ENCODE measurements around the gene URB1.
A peak's percentile ranks its signal among the peaks of the same experiment; 100 is the strongest.
"Not testable (repeated sequence)": the region's sequence is repeated elsewhere in the genome, so short reads cannot be mapped to it uniquely, and the experiment has no call there.

URB1 gene

DNA sequence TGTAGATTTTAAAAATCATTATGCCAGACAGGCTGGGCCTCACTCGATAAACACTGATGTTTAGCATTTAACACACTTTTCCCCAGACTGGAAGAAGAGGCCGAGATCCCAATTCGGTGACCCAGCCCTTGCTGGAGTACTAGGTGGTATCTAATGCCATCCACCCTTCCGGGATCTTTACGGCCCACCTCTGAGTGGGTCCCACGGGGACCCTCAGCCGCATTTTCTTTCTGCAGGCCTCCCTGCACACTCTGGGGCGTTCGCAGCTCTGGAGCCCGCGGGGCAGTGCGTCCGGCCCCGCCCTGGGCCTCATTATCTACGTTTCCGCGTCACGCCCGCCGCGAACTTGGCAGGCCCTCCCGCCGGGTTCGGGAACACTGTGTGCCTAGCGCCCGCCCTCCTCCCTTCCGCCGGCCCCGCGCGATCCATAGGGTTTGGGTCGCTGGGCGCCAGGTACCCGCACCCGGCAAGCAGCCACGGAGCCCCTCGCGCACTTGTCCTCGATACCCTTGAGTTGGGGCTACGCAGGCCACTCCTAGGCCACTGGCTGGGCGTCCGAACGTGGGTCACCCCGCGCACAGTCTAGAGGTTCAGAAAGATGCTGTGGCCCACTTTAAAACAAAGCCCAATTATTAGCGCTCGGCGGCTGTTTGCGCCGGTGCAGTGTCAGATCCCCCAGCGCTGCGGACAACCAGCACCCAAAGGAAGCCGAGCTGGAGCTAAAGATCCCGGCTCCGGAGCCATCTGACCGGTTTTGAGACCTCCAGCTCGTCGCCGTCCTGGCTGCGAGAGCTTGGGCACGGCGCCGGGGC, 18.7 kb upstream of the URB1 start:
- peak; percentile 86 for DNase-seq (ENCODE audit: low spot score)

DNA sequence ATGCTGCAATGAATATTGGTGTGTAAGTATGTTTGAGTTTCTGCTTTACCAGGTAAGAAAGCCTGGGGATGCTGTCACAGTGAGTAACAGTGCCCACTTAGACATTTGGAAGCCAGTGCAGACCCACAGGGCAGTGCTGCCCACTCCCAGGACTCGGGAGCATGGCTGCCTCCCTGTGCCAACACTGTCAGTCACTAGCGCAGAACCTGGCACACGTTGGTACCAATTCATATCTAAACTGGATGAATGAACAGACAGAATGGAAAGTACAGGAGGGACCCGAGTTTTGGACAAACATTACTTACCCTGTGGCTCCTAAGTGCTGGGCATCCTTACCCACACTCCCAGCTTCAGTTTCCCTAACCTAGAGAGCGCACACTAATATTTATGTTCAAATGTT, 18.1 kb upstream of the URB1 start:
- peak; percentile 39 for DNase-seq (ENCODE audit: low spot score)

DNA sequence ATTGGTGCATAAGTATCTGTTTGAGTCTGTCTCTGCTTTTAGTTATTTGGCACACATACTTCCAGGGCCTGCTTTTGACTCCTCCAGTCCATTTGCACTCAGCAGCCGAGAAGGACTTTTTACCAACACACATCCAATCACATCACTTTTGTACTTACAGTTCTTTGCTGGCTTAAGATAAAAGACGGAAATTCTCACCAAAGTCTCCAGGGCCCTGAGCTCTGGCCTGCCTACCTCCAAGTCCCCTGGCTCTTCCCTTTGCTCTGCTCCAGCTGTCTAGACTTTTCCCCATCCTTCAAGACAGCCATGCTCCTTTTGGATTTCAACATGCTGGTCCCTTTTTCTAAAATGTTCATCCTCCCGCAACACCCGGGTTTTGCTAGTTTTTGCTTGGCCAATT, 17.5 kb upstream of the URB1 start:
- no peak for DNase-seq (ENCODE audit: low spot score)

DNA sequence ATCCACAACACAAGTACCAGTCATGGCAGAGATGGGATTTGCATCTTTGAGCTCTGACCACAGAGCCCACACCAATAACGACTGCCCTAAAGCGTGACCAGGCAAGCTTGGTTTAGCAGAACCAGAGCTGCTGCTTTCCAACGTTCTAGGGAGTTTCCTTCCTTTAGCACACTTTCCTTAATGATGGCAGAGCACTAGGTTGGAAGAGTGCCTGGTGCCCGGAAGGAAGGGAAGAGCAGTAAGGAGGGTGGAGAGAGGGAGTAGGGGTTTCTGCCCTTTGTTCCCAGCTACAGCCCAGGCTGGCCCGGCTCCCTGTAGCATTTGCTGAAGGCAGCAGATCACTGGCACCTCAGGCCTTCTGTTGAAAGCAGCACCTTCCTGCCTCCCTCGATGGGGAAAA, 13.6 kb upstream of the URB1 start:
- DNase-seq (ENCODE audit: low spot score): no peak

DNA sequence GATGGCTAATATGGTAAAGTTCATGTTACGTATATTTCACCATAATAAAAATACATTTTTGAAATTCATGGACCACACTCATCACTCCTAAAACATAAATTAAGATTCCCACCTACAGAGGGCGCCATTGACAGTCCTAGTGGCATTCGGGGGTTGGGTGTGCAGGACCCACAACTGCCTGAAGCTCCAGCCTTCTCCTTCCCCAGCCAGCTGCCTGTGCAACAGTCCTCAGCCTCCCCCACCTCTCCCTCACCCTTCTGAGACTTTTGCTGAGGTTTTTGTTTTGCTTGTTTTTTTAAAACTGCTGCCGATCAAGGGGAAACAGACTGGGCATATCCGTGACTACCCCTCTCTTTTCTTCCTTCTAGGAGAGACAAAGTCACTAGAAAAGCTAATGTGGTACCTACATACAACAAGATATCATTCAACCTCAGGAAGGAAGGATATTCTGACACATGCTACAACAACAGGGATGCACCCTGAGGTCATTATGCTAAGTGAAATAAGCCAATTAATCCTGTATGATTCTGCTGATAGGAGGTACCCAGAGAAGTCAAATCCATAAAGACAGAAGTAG, 10.5 kb upstream of the URB1 start:
- peak; percentile 86 for DNase-seq (ENCODE audit: low spot score)

DNA sequence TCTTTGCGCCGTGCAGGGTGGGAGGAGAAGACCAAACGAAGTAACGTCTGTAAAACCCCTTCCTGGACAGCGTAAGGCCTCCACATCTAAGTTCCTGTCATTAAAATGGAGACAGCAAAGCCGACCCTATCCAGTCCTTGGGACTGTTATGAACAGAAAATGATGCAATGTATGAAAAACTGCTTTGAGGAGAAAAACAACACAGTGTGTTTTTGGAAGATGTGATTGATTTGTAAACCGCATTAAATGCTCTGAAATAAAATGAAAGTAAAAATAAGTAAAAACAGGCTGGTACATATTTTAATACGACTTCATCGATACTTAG, 827 bp upstream of the URB1 start:
- no peak for DNase-seq (ENCODE audit: low spot score)

DNA sequence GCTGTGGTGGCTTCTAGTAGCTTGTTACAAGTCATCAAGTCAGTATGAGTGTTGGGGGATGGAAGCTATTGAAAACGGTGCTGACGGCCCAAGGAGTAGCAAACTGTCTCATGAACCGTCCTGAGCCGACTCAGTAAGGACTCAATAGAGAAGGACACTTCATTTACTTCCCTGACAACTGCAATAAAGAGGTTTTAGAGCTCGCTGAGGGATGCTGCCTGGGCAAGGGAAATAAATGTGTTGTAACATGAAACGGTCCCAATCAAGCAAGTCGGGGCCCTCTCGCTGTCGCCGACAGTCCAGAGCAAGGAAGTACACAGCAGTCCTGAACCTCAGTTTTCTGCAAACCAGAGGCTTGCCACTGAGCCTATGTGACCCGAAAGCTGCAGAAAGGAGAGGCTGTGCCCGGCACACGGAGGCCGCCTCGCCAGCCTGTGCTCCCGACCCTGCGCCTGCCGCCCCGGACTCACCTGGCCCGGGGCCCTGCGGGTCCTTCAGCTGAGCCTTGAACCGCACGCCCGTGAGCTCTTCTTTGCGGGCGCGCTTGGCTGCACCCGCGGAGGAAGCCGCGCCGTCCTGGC, 423 bp downstream of the URB1 start:
- DNase-seq (ENCODE audit: low spot score): no peak

DNA sequence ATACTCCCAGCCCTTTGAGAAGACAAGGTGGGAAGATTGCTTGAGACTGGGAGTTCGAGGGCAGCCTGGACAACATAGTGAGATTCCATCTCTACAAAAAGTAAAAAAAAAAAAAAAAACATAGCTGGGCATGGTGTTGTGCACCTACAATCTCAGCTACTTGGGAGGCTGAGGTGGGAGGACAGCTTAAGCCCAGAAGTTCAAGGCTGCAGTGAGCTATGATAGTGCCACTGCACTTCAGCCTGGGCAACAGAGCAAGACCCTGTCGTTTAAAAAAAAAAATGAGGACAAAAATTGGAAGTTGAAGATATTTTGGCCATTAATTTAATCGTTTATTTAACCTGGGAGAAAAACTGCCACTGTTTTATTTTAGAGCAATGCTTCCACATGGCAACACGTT, 1.1 kb downstream of the URB1 start:
- DNase-seq (ENCODE audit: low spot score): no peak

DNA sequence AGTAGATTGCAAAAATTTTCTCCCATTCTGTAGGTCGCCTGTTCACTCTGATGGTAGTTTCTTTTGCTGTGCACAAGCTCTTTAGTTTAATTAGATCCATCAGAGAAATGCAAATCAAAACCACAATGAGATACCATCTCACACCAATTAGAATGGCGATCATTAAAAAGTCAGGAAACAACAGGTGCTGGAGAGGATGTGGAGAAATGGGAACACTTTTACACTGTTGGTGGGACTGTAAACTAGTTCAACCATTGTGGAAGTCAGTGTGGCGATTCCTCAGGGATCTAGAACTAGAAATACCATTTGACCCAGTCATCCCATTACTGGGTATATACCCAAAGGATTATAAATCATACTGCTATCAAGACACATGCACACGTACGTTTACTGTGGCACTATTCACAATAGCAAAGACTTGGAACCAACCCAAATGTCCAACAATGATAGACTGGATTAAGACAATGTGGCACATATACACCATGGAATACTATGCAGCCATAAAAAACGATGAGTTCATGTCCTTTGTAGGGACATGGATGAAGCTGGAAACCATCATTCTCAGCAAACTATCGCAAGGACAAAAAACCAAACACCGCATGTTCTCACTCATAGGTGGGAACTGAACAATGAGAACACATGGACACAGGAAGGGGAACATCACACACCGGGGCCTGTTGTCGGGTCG, 2.1 kb downstream of the URB1 start:
- not testable (repeated sequence) for DNase-seq (ENCODE audit: low spot score)

DNA sequence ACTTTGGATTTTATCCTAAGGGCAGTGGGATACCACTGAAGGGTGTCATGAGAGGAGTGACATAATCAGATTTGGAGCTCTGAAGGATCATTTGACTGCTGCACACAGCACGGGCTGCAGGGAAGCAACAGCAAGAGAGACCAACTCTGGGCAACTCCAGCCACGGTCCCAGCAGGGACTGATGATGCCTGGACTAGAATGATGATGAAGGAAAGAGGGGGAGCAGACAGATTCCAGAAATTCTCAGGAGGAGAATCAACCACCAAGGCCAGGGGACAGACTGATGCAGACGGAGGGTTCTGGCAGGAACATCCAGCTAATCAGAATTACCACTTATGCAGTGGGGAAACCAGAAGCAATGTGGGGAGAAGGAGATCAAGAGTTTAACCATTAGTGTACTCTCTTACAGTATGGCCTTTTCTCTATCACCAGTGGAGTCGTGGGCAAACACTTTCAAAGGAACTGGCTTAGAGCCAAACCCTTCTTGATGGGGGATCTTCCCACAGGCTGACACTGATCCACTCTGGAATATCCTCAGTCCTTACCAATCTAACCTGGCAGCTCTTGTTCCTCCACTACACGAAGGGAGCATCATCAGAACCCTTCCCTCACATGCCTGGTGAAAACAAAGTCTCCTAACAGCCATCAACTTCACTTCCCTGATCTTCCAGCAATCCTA, 3.3 kb downstream of the URB1 start:
- DNase-seq (ENCODE audit: low spot score): no peak

DNA sequence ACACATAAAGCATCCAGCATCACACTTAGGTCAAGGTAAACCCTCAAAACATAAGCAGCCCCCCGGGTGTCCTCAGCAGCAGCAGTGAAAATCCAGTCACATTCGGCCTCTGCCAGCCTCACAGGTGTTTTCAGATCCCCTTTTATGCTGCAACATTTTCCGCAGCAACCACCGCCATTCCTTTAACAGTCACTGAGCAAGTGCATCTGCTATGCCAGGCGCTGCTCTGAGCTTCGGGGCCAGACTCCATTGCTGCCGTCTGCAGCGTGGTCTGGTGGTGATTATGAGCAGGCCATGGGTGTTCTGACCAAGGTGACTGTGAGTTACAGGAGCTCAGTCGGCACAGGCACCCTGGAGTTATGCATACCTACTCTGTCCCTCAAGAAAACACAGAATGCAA, 4.5 kb downstream of the URB1 start:
- no peak for DNase-seq (ENCODE audit: low spot score)

DNA sequence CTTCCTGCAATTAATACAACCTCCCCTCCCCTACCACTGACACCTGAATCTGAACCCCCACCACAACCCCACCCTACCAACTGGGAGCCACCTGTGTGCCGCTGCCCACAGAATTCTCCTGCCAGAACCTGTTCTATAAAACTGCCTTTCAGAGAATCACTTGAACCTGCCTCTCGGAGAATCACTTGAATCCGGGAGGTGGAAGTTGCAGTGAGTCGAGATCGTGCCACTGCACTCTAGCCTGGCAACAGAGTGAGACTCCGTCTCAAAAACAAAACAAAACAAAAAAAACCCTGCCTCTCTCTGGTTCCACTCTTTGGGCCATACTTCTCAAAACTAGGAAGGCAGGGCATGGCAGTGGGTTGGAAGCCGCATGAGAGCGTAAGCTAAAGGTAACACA, 5.7 kb downstream of the URB1 start:
- no peak for DNase-seq (ENCODE audit: low spot score)

DNA sequence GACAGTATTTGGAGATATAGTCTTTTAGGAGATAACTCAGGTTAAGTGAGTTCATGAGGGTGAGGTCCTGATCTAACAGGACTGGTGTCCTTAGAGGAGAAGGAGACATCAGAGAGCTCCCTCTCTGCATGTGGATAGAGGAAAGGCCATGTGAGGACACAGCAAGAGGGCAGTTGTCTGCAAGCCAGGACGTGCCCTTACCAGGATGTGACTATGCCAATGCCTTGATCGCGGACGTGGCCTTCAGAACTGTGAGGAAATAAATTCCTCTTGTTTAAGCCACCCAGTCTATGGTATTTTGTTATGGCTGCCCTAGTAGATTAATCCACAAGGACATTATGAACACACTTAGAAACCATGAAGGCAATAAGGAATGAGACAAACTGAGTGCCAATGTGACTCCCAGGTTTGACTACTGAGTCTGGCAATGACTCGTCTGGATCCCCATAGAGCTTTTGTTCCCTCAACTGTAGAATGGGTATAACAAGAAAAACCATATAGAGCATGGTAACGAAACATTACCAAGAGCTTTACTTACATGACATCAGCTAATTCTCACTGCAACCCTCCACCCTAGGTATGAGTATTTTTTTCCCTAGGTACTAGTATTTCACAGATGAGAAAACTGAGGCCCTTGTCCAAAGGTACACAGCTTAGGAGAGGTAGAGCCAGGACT, 6.5 kb downstream of the URB1 start:
- DNase-seq (ENCODE audit: low spot score): no peak

DNA sequence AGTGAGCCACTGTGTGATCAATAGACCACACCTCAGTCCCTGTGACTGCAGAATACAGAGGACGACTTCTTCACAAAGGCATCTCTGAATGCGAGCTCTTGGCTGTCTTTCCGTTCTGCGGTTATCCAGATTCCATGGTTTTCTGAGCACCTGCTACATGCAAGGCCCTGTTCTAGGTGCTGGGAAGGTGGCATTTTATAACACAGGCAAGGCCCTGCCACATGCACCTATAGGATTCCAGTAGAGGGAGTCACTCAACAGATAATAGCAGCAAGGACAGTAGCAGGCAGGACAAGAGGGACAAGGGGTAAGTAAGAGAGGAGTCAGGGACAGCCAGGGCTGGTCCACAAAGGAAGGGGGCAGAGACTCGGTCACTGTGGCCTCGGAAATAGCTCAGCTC, 9.0 kb downstream of the URB1 start:
- no peak for DNase-seq (ENCODE audit: low spot score)

DNA sequence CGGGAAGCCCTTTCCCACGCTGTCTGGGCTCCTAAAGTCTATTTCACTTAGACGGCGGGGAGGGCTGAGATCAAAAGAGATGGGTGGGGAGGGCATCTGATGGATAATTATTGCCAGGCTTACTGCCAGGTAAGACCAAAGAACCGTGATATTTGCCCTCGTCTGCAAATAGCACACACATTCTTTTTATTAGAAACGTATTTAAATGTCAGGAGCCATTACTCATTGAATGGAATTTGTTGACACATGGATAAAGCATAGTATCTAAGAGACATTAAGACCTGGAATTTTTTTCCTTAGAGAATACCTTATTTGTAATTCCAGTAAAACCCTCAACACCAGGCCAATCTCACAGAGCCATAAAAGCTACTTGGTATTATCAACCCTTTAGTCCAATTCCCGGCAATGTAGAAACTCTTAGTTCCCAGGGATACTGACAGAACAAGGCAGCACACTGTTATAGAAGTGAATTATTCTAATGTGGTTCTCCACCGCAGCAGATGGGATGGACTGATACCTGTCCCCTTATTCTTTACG, 10.6 kb downstream of the URB1 start:
- DNase-seq (ENCODE audit: low spot score): no peak

DNA sequence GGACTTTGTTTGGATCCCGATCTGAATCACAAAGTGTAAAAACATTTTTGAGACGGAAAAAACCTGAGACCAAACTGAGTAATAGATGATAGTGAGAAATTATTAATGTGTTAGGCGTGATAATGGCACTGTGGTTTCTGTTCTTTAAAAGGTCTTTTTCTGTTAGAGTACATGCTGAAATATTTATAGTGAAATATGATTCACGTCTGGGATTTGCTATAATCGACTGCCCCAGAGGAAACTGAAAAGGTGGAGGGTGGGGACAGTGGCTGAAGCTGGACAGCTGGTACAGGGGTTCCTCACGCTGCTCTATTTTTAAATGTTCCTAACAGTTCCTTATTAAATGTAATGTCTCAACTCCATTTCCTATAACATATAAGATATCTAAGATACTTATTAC, 11.2 kb downstream of the URB1 start:
- no peak for DNase-seq (ENCODE audit: low spot score)

DNA sequence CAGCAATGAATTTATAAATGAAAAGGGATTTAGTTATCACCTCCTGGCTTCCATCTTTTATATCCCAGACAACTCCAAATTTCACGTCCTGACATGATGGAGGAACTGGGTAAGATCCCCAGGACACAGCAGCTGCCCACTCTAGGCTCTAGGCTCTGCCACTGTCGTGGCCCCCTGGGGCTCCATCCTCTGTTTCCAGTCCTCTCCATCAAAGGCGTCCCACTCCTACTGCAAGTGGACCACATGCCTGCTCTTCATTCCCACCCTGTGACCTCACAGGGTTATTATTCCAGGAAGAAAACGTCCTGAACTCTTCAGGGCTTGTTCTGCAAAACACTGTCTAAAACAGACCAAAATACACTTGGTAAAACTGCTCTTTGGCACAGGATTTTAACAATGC, 11.9 kb downstream of the URB1 start:
- no peak for DNase-seq (ENCODE audit: low spot score)

DNA sequence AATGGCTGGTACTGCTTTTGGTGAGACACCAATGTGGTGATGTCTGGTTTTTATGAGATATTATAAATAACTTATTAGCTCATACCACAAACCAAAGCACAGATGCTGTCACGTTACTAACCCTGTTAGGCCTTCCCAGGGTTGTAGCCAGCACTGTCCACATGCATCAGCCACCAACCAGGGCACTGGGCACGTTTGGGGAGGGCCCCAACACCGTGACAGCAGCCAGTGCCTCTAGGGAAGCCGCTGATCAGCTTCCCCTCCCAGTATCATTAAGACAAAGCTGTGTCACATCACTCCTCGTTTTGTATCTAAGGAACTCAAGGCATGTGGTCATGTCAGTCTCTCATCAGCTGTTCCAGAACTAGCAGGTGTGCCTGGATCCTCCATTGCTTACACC, 13.9 kb downstream of the URB1 start:
- DNase-seq (ENCODE audit: low spot score): no peak

DNA sequence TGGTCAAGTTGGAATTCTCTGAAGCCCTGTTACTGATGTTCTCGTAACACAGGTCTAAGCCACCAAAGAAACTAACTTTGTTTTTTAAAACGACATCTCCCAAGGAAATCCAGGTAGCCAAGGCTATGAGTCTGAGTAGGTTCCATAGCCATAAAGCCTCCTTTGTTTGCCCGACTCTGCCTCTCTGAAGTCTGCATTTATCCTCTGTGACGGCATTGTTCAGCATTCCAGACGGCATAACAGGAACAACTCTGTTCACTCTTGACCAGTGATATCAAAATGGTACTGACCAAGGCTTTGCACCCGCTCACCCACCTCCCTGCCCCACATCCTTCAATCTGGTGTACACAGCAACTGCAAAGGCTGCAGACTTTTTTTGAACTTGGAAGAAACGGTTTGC, 14.8 kb downstream of the URB1 start:
- peak; percentile 47 for DNase-seq (ENCODE audit: low spot score)

DNA sequence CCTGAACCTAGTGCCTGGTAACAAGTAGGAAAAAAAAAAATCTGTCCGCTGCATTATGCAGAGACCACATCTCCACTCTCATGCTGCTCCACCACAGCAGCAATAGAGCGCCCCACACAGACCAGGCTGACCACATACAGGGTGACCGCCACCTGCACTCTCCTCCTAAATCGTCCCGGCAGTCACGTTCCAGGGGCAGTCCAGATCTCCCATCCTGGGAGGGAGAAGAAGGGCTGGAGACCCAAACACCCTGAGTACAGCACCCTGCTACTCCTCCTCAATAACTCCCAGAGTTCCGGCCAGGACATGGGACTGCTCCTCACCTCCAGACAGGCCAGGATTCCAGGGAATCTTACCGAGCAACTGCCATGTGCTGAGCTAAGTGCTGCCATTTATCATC, 15.3 kb downstream of the URB1 start:
- DNase-seq (ENCODE audit: low spot score): no peak

DNA sequence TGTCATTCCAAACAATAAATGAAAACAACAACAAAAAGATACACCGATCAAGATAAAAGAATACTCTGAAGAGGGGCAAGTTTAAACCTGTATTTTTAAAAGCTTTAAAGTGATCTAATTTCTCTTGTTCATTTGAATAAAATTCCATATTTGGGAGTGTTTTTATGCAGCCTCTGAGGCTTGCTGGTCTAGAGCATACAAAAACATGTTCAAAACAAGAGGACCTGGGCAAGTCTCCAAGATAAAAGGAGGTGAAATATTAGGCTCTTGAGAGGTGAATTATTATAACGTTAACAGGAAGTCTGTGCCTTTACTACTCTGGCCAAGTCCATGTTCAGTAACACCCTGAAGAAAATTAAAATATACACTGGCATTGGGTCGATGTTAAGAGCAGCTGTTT, 20.1 kb downstream of the URB1 start:
- DNase-seq (ENCODE audit: low spot score): no peak

DNA sequence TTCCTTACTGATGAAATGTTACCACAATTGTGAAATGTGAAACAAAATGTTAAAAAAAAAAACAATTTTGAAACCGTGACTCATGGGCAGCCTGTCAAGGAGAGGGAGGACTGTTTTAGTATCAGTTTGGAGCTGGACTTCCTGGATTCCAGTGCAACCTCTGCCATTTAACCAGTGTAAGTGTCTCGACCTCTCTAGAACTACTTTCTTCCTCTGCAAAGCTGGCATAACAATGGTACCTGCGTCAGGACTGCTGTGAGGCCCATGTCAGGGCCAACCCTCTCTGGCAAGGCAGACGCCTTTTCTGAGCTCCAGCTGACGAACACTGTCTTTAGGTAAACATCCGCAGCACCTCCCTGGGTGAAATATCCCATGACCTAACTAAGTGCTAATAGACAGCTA, 20.9 kb downstream of the URB1 start:
- DNase-seq (ENCODE audit: low spot score): no peak
